HT-29 (cell line): ENCODE measurements around the gene PTGES3. TPM values are rescaled to one million over a fixed set of nuclear protein-coding genes. Genes with fewer than 3 reads are reported as not detected.
A peak's percentile ranks its signal among the peaks of the same experiment; 100 is the strongest.
"Not testable (repeated sequence)": the region's sequence is repeated elsewhere in the genome, so short reads cannot be mapped to it uniquely, and the experiment has no call there.

ENCODE experiments used
- DNase-seq: peaks from one replicate; pipeline ENCODE4 v3.0.0-alpha.2; 2015; ENCODE audit warnings: low spot score
- total RNA-seq: library from RNA; depleted of rRNA; stranded (reverse); fragments of >200 nt; shearing (Covaris generic); gene quantifications from 2 replicates; pipeline ENCODE4 v1.2.3, GENCODE V29; 2014

PTGES3 gene
- total RNA-seq, 1 experiment from 2014 or later = 80.2 TPM

DNA sequence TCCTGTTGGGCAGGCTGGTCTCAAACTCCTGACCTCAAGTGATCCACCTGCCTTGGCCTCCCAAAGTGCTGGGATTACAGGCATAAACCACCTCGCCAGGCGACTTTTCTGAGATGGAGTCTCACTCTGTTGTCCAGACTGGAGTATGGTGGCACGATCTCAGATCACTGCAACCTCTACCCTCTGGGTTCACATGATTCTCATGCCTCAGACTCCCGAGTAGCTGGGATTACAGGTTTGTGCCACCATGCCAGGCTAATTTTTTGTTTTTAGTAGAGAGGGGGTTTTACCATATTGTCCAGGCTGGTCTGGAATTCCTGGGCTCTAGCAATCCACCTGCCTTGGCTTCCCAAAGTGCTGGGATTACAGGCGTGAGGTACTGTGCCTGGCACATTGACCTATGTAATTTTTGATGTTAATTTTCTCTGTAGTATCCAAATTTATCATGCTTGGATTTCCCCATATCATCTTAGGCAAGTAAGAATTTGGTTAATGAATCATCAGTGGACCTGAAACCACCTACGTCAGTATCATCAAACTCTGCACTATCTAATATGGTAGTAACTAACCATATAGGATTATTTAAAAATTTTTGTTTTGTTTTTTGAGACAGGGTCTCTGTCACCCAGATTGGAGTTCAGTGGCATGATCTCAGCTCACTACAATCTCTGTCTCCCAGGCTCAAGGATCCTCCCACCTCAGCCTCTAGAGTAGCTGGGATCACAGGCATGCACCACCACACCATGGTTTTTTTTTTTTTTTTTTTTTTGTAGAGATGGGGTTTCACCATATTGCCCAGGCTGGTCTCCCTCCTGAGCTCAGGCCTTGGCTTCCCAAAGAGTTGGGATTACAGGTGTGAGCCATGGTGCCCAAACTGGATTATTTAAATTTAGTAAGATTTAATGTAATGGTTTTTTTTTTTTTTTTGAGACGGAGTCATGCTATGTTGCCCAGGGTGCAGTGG lies 30.4 kb downstream of the PTGES3 start:
- no peak for DNase-seq

GRCh38 chr12:56653781-56654180 lies 34.3 kb downstream of the PTGES3 start:
- not testable (repeated sequence) for DNase-seq

DNA sequence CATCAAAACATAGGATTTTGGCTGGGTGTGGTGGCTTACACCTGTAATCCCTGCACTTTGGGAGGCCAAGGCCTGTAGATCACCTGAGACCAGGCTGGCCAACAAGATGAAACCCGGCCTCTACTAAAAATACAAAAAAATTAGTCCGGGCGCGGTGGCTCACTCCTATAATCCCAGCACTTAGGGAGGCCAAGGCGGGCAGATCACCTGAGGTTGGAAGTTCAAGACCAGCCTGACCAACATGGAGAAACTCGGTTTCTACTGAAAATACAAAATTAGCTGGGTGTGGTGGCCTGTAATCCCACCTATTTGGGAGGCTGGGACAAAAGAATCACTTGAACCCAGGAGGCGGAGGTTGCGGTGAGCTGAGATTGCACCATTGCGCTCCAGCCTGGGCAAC lies 40.1 kb downstream of the PTGES3 start:
- not testable (repeated sequence) for DNase-seq

GRCh38 chr12:56645717-56646446 lies 42.2 kb downstream of the PTGES3 start, which contains the start of gene ATP5F1B:
Gene ATP5F1B (minus strand): TSS chr12:56645984. CDS start chr12:56645963, 21 bp downstream.
- DNase-seq = peak; percentile 98

GRCh38 chr12:56645201-56645716 lies 42.8 kb downstream of the PTGES3 start:
- DNase-seq = peak; percentile 45

DNA sequence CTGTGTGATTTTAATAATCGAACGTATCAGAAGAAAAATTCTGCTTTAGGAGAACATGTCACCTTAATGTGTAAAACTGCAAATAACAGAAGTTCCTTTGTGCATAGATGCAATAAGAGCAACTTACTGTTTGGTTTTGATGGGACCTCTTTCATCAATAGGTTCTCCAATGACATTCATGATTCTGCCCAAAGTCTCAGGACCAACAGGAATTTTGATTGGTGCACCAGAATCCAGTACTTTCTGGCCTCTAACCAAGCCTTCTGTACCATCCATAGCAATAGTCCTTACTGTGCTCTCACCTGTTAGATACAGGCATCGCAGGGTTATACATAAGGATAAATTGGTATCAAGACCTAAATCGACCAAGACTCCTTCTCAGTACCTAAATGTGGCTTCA lies 43.4 kb downstream of the PTGES3 start:
- no peak for DNase-seq

GRCh38 chr12:56641219-56641618 lies 46.9 kb downstream of the PTGES3 start:
- DNase-seq = no peak

DNA sequence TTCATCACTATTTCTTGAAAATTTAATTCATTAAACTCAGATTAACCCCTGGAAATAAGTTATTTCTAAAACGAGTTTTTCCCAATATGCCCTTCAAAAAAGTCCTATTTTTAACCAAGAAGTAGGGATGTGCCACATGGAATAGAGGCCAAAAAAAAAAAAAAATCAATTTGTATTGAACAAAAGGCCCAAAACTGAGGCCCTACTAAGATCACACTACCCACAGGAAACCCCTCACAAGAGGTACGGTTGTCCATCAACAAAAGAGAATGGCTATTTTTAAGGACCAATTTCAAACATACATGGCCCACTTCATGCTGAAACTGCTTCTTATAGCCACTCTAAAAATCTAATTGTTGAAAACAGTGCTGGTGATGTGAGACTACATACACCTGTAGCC lies 50.5 kb downstream of the PTGES3 start:
- DNase-seq = no peak

DNA sequence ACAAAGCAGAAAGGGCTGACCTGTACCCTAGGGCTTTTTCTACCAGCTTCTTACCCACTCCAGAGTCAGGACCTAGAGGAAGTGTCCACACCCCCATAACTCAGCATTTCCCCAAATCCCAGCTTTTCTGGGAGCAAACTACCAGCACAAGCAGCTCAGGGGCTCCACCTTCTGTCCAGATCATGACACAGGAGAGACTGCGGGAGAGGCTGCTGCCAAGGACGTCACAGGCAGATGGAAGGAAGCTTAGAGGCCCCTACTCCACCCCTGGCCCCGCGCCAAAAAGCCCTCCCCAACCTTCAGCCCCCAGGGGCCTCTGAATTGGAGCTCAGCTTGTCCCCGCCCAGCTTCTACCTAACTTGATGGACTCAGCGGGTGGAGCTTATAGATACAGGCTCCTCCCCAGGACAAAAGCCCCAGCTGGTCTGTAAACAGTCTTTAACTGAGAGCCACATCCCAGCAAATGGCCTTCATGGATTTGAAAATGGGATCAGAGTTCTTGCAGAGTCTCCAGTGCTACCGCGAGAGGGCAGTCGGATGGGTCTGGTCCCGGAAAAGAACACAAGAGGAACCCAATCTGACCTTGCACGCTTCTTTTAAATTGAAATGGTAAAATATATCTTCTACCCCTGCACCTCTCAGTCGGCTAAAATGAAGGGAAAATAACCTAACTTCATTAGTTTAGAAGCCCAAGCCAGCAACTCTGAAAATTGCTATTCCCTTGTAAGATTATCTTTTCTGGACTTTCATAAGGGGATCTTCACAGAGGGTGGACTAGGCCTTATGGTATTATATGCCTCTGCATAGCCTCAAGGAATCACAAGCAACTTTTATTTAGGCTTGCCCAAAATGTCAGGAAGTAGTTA lies 51.2 kb downstream of the PTGES3 start:
- peak; percentile 99 for DNase-seq

DNA sequence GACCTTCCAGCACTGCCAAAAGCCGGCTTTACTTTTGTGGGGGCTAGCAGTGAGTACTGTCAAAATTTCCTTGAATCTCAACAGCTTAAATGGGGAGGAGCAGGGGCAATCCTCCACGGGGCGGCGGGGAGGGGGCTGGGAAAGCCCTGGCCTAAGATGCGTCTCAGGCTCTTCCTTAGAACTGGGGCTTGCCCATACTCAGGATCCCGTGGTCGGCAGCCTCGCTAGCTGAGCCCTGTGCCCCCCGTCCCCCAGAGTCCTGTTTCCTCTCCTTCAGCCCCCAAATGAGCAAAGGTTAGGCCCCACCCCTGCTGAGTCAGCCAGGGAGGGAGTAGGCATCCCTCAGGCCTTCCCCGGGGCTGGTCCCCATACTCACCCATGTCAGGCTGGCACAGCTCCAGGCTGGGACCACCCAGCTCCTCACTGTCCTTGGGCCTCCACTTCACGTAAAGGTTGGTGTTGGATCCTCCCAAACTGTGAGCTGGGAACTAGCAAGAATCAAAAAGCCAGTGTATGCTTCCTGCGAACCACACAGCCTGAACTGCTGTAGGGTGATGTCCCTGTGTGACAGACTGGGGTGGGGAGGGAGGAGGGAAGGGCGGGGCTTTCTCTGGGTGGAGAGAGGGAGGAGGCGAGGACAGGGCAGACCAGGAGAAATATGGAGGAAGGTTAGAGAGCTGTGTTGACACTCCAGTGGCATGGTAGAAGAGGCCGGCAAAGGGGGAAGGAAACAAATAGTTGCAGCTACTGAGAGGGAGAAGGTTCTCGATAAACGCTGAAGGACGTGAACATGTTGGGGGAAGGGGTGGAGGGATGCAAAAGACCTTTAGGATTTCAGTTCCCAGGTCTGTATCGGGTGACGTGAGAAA lies 52.0 kb downstream of the PTGES3 start:
- peak; percentile 93 for DNase-seq

DNA sequence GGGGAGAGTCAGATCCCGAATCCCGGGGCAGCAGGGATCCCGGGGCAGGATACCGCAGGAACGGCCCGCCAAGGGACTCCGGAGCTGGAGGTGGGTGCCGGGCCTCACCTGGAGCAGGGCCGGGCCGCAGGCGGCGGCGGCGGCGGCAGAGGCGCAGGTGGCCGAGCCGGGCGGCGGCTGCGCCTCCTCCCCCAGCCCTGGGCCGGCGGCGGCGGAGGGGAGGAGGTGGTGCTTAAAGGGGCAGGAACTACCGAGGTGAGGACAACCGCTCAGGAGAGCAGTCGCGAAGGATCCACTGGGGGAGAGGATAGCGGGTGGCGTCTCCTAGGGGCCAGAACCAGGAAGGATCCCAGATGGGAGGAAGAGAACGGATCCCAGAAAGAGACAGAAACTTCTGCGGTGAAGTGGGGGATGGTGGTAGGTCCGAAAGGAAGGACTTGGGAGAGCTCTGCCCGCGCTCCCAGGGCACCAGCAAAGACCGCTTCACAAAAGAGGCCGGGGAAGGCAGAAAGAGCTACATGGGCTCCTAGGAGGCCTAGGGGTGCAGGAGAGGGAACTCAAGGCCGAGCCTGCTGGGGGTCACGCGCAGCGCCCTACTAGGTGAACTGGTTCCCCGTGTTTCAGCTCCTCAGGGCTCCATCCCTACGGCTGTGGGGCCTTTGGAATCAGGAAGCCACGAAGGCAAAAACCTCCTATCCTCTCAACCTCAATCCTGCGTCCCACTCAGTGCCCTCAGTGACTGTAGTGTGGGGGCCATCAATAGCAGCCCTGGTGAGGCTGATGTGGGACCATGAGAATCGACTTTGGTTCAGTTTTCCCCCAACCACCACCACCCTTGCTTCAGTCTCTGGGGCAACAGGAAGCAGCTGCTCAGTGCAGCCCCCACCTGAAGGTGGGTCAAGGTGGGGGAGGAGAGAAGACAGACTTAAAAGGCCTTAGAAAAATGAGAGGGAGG lies 53.0 kb downstream of the PTGES3 start:
- peak; percentile 92 for DNase-seq

GRCh38 chr12:56634242-56634836 lies 53.7 kb downstream of the PTGES3 start:
- DNase-seq = peak; percentile 83

DNA sequence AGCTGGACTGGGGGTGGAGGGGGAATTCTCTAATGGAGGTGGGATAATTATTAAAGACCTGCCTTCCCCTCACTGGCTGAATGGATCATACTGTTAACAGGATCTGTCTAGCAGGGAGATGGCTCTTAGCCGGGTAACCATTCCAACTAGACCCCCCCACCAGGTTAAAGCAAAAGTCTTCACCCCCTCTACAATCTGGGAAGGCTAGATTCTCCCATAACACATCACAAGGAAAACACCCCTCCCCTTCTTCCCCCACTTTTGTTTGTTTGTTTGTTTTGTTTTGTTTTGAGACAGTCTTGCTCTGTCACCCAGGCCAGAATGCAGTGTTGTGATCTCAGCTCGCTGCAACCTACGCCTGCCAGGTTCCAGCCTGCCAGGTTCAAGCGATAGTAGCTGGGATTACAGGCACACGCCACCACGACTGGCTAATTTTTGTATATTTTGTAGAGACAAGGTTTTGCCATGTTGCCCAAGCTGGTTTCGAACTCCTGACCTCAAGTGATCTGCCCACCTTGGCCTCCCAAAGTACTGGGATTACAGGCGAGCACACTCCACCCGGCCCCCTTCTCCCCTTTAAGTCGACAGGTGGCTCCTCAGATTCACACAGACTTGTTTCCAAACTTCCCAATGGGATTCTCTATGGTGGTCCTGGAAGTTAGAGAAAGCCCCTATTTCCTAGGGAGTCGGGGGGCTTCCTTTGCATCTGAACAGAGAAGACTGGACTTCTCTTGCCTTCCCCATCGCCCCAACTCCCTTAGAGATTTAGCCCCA lies 54.4 kb downstream of the PTGES3 start:
- DNase-seq = no peak

DNA sequence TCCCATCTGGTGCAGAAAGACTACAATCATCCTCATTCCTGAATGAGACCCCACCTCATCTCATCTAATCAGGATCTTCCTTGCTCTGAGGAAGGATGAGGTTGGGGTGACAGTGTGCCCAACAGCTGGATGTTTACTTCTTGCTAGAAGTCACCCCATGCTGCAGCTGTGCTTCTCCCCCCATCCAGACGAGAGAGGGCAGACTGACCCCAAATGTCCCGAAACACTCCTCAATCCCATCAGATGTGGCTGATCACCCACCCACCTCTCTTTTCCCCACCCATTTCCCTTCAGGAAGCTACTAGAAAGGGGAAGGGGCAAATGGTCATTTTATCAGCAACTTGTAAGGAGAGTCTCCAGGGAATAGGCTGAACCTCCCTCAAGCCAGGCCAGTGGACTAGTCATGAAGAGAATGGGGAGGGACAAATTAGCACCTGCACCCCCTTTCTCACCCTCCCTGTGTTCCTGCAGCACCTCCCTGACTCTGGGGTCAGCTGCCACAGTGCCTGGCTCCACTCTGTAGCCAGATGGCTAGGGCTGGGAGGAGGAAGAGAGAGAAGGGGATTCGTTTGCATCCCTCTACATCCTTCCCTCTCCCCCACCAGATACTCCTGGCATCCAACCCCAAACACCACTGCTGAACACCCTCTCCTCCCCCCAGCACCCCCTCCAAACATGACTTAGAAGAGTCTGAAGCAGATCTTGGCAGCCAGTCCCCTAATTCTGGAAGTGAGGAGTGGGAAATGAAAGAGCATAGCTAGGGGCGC lies 55.2 kb downstream of the PTGES3 start:
- DNase-seq = no peak

- peak; percentile 58 for DNase-seq
Observed at GRCh38 chr12:56631790-56632700, 56.0 kb downstream of the PTGES3 start.

DNA sequence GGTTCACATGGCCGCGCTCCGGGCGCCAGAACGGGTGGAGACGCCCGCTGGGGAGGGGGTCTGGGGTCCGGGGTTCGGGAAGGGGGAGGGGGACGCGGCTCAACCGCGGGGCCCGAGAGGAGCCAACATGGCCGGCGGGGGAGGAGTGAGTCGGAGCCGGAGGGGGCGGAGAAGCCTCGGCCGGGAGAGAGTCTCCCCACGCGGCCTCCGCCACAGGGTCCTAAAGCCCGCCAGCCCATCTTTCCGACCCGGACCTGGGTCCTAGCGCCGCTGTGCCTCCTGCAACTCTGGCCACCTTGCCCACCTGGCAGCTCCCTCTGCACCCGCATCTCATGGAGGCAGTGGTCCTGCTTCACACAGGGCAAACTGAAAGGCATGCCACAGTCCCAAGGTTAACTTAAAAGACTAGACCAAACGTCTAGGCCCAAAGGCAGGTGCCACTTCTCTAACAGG lies 57.9 kb downstream of the PTGES3 start, which contains the start of gene BAZ2A:
Gene BAZ2A, minus strand, starts transcription at position 147 of the 453 bp plus-strand sequence. CDS start 12,796 bp downstream, outside the sequence.
- DNase-seq = peak; percentile 86
